ENCODE results near the gene ATF4.

The ATF4 gene

GRCh38 chr22:39530692-39531331, 10.4 kb downstream of the ATF4 start:
- DNase-seq = no peak

- peak; percentile 98 for DNase-seq
These were observed 12.1 kb downstream of the ATF4 start, which contains the start of gene RPS19BP1 for GRCh38 chr22:39532215-39533073. TSS of gene RPS19BP1 (minus strand) at chr22:39532748. CDS start at chr22:39532738, 10 bp downstream.

- DNase-seq = no peak
These were observed 13.7 kb downstream of the ATF4 start for GRCh38 chr22:39534092-39534506.

- DNase-seq = no peak
These were observed 14.4 kb downstream of the ATF4 start for GRCh38 chr22:39534591-39535356.

- no peak for DNase-seq
These were observed 15.0 kb downstream of the ATF4 start for GRCh38 chr22:39535357-39535725.

GRCh38 chr22:39535831-39536449, 15.6 kb downstream of the ATF4 start:
- DNase-seq = no peak

GRCh38 chr22:39536711-39537110, 16.3 kb downstream of the ATF4 start:
- no peak for DNase-seq

- no peak for DNase-seq
These were observed 17.6 kb downstream of the ATF4 start for GRCh38 chr22:39537975-39538374.

GRCh38 chr22:39543095-39543494, 22.7 kb downstream of the ATF4 start:
- DNase-seq = no peak

- no peak for DNase-seq
These were observed 25.3 kb downstream of the ATF4 start for GRCh38 chr22:39545386-39546365.

- DNase-seq = no peak
These were observed 26.7 kb downstream of the ATF4 start for GRCh38 chr22:39546889-39547586.

- DNase-seq = no peak
These were observed 27.2 kb downstream of the ATF4 start for GRCh38 chr22:39547587-39547947.

- DNase-seq = no peak
These were observed 33.1 kb downstream of the ATF4 start for GRCh38 chr22:39553429-39553828.

- no peak for DNase-seq
These were observed 33.8 kb downstream of the ATF4 start for GRCh38 chr22:39554151-39554550.

- no peak for DNase-seq
These were observed 36.8 kb downstream of the ATF4 start for GRCh38 chr22:39556970-39557841.

GRCh38 chr22:39558254-39558727, 37.9 kb downstream of the ATF4 start:
- no peak for DNase-seq

- DNase-seq = no peak
These were observed 38.6 kb downstream of the ATF4 start for GRCh38 chr22:39558950-39559349.

- no peak for DNase-seq
These were observed 39.2 kb downstream of the ATF4 start for GRCh38 chr22:39559456-39560105.

GRCh38 chr22:39560127-39560526, 39.8 kb downstream of the ATF4 start:
- no peak for DNase-seq
